Activated T-cell treated with anti-CD3 and anti-CD28 coated beads, Interleukin-2, amount 50 U/mL, for 4 hours (primary cell): ENCODE data around the gene PNMA3. TPM values are rescaled to one million over a fixed set of nuclear protein-coding genes. Genes with fewer than 3 reads are reported as not detected.
"Not testable (repeated sequence)": the region's sequence is repeated elsewhere in the genome, so short reads cannot be mapped to it uniquely, and the experiment has no call there.

ENCODE experiments used
- ATAC-seq, 2 donors: fragments of 200-7000 bp; cut with Tn5 transposase; one replicate each; pipeline ENCODE4 v1.10.0; 2021
- DNase-seq: peaks from one replicate; pipeline ENCODE4 v3.0.0-alpha.2; 2020
- H3K27me3 Mint-ChIP-seq: one replicate; pipeline ENCODE4 v1.8.0; 2021; ENCODE audit warnings: low read depth, mixed read lengths
- H3K36me3 Mint-ChIP-seq: one replicate; pipeline ENCODE4 v1.8.0; 2022; ENCODE audit warnings: mixed read lengths; ENCODE audit not compliant: insufficient read depth
- H3K4me1 Mint-ChIP-seq: one replicate; pipeline ENCODE4 v1.8.0; 2021; ENCODE audit warnings: low read depth, mixed read lengths
- H3K4me3 Mint-ChIP-seq: one replicate; pipeline ENCODE4 v1.8.0; 2021; ENCODE audit warnings: mild to moderate bottlenecking, moderate library complexity, mixed read lengths
- H3K9me3 Mint-ChIP-seq: one replicate; pipeline ENCODE4 v1.8.0; 2021; ENCODE audit warnings: mixed read lengths
- total RNA-seq, 3 donors: library from RNA; stranded (reverse); gene quantifications; one replicate each; pipeline ENCODE4 v1.2.1, GENCODE V29; 2021

PNMA3 gene
- total RNA-seq, 3 donors from 2014 or later = 0.91 to 1.2 (median 0.95) TPM

GRCh38 chrX:153061732-153062131, 5.5 kb downstream of the PNMA3 start:
- no peak for DNase-seq
- H3K4me1 Mint-ChIP-seq = no peaks in the 10 kb centered on the region
- H3K36me3 Mint-ChIP-seq = no peaks in the 10 kb centered on the region
- no peak overlapping the region for H3K4me3 Mint-ChIP-seq
- no peaks in the 10 kb centered on the region for H3K27me3 Mint-ChIP-seq
- no peak for ATAC-seq
- H3K9me3 Mint-ChIP-seq = no peaks in the 10 kb centered on the region

DNA sequence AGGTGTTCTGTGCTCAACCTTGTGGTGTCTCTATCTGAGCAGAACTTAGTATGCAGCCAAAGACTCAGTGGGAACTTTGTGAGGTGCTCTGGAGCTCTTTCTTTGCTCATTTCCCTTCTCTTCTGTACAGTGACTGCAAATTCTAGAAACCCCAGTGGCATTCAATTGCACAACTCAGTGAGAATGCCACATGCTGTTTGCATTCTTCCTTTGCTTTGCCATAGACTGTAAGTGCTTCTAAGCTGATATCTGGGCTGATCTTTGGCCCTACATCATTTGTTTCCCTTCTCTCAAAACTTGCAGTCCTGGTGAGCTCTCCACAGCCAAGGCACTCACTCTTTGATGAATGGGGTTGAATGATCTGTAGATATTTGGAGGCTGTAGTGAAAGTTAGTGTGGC, 7.0 kb downstream of the PNMA3 start:
- Mint-ChIP-seq H3K4me1 (no peaks in the 10 kb centered on the region), H3K9me3 (no peaks in the 10 kb centered on the region), H3K36me3 (no peaks in the 10 kb centered on the region), H3K27me3 (no peaks in the 10 kb centered on the region), H3K4me3 (no peak overlapping the region)
- DNase-seq = no peak
- ATAC-seq = no peak

DNA sequence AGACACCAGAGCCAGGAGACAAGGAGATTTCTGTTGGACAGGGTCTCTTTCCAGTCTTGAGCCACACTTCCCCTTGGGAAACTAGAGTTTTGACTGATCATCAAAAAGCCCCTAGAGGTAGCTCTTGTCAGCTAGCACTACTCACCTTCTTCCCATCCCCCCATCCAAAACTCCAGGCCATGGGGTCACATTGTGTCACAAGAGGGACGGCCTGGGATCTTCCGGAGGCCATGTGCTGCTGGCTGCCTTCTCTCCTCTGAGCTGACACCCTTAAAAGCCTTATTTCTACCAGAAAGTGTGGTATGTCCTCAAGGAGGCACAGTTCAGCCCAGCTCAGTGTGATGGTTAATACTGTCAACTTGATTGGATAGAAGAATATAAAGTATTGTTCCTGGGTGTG, 7.8 kb downstream of the PNMA3 start:
- no peaks in the 10 kb centered on the region for H3K9me3 Mint-ChIP-seq
- no peaks in the 10 kb centered on the region for H3K4me1 Mint-ChIP-seq
- no peak for DNase-seq
- H3K27me3 Mint-ChIP-seq = no peaks in the 10 kb centered on the region
- no peak overlapping the region for H3K4me3 Mint-ChIP-seq
- no peak for ATAC-seq
- no peaks in the 10 kb centered on the region for H3K36me3 Mint-ChIP-seq

GRCh38 chrX:153065389-153065788, 9.1 kb downstream of the PNMA3 start:
- Mint-ChIP-seq H3K4me3 (no peak overlapping the region), H3K36me3 (no peaks in the 10 kb centered on the region), H3K9me3 (no peaks in the 10 kb centered on the region), H3K4me1 (no peaks in the 10 kb centered on the region), H3K27me3 (no peaks in the 10 kb centered on the region)
- DNase-seq (no peak), ATAC-seq (no peak)

DNA sequence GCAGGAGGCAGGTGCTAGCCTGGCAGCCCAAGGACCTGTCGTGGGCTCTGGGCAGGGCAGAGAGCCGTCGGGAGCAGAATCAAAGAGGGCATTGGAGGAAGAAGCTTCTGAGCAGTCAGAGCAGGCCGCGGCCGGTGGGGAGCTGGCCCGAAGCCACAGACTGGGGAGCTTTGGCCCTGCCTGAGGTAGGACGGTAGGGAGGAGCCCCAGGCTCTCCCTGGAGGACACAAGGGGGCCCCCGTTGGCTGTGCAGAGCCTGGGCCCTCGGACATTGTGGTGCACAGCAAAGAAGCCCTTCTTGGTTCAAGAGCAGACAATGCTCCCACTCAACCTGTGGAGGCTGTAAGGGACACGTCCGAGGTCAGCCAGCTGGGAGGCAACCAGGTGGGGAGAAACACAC, 10.1 kb downstream of the PNMA3 start:
- not testable (repeated sequence) for H3K4me3 Mint-ChIP-seq, H3K9me3 Mint-ChIP-seq, H3K36me3 Mint-ChIP-seq, ATAC-seq, DNase-seq, H3K4me1 Mint-ChIP-seq, H3K27me3 Mint-ChIP-seq

GRCh38 chrX:153071909-153072583, 15.8 kb downstream of the PNMA3 start, which contains the start of gene PNMA6A:
Gene PNMA6A (plus strand): TSS chrX:153072454. CDS start chrX:153073063, 609 bp downstream.
- DNase-seq, H3K4me3 Mint-ChIP-seq, H3K9me3 Mint-ChIP-seq, H3K36me3 Mint-ChIP-seq, H3K4me1 Mint-ChIP-seq, H3K27me3 Mint-ChIP-seq: not testable (repeated sequence)
- ATAC-seq = peak; percentile 84 to 92

- not testable (repeated sequence) for H3K4me1 Mint-ChIP-seq
These were observed 17.1 kb downstream of the PNMA3 start for GRCh38 chrX:153073331-153073730.

DNA sequence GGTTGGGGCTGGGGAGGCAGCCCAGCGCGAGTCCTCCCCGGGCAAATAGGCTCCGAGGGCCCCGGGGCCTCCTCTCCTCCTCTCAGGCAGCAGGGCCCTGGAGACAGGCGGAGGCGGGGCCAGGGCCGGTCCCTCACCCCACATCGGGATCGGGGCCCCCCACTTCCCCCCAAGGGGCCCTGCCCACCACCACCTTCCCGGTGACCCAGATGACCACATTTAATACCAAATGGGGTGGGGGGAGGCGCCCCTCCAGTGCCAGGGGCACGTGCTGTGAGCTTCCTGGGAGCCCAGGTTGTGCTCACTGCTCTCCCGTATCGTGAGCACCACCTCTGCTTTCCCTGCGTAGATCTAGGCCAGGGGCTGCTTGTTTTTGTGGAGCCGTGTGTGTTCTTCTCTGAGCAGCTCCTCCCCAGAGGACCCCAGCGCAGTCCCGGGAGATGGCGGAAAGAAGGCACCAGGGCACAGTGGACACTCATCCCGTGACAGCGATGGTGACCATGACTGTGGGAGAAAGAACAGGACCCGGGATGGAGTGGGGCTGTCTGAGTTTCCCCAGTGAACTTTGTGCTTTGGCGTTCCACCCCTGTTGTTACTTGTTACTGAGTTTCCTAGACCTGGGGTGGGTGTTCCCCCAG, 18.1 kb downstream of the PNMA3 start:
- no peaks in the 10 kb centered on the region for H3K9me3 Mint-ChIP-seq
- DNase-seq = no peak
- peaks cover 1% of the 10 kb centered on the region for H3K4me1 Mint-ChIP-seq
- H3K27me3 Mint-ChIP-seq = no peaks in the 10 kb centered on the region
- H3K4me3 Mint-ChIP-seq = no peak overlapping the region
- no peaks in the 10 kb centered on the region for H3K36me3 Mint-ChIP-seq
- no peak for ATAC-seq

More at GRCh38 chrX:153073331-153073730, 17.1 kb downstream of the PNMA3 start:
- DNase-seq, ATAC-seq, H3K27me3 Mint-ChIP-seq, H3K4me3 Mint-ChIP-seq, H3K9me3 Mint-ChIP-seq, H3K36me3 Mint-ChIP-seq: not testable (repeated sequence)

DNA sequence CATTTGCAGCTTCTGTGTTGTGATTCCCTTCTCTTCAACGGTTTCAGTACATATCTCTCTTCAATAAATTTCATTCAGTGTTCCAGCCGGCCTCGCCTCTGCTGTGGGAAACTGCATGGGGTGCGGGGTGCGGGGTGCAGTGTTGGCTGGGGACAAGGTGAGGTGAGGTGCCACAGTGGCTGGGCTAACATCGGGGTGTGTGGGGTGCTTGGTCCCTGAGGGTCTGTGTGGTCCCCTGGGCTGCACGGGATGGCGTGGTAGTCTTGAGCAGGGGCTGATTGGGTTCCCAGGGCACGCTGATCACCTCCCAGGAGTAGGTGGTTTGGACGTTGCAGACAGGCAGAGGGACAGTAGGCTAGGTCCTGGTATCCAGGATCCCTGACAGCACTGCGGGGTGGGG, 18.7 kb downstream of the PNMA3 start:
- DNase-seq (no peak), ATAC-seq (no peak)
- Mint-ChIP-seq H3K4me3 (no peak overlapping the region), H3K27me3 (no peaks in the 10 kb centered on the region), H3K36me3 (no peaks in the 10 kb centered on the region), H3K9me3 (no peaks in the 10 kb centered on the region), H3K4me1 (peaks cover 1% of the 10 kb centered on the region)

DNA sequence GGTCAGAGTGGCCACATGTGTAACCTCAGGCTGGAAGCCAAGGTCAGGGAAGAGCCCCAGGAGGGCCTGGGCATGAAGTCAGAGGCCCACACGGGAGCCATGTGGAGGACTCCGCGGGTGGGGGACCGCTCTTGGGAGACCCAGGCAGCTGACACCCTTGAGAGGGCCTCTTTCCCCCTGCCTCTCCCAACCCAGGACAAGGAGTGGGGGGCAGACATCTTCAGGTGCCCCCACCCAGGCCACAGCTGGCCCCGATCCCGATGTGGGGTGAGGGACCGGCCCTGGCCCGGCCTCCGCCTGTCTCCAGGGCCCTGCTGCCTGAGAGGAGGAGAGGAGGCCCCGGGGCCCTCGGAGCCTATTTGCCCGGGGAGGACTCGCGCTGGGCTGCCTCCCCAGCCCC, 19.1 kb downstream of the PNMA3 start:
- H3K9me3 Mint-ChIP-seq = no peaks in the 10 kb centered on the region
- peaks cover 1% of the 10 kb centered on the region for H3K4me1 Mint-ChIP-seq
- H3K4me3 Mint-ChIP-seq = no peak overlapping the region
- no peaks in the 10 kb centered on the region for H3K27me3 Mint-ChIP-seq
- ATAC-seq (no peak), DNase-seq (no peak)
- no peaks in the 10 kb centered on the region for H3K36me3 Mint-ChIP-seq

- not testable (repeated sequence) for H3K4me1 Mint-ChIP-seq, H3K36me3 Mint-ChIP-seq, H3K9me3 Mint-ChIP-seq, H3K4me3 Mint-ChIP-seq, H3K27me3 Mint-ChIP-seq, DNase-seq
- ATAC-seq = peak; percentile 88 to 90
These were observed 21.3 kb downstream of the PNMA3 start for GRCh38 chrX:153077437-153078135.

GRCh38 chrX:153083238-153083923, 27.1 kb downstream of the PNMA3 start:
- H3K27me3 Mint-ChIP-seq, H3K36me3 Mint-ChIP-seq, ATAC-seq: not testable (repeated sequence)

DNA sequence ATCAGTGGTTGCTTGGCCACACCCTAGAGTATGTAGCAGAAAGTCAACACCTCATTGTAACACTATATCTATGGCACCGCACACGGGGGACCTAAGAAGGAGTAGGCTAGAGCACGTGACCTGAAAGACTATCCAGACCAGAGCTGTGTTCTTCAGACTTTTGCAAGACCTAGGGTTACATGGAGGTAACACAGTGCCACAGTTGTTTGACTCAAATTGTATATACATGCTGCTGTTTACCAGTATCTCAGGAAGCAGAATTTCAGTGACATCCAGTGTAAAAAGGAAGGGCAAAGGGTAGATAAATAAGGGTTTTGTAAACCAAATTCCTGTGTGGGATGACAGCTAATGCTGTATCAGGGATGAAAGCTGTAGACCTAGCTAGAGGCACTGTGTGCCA, 46.1 kb downstream of the PNMA3 start:
- H3K27me3 Mint-ChIP-seq = no peaks in the 10 kb centered on the region
- DNase-seq (no peak), ATAC-seq (no peak)
- no peak overlapping the region for H3K4me3 Mint-ChIP-seq
- peaks cover 34% of the 10 kb centered on the region for H3K9me3 Mint-ChIP-seq
- H3K36me3 Mint-ChIP-seq = no peaks in the 10 kb centered on the region
- peaks cover 8% of the 10 kb centered on the region for H3K4me1 Mint-ChIP-seq

More at GRCh38 chrX:153083238-153083923, 27.1 kb downstream of the PNMA3 start:
- H3K4me1 Mint-ChIP-seq, H3K4me3 Mint-ChIP-seq, DNase-seq, H3K9me3 Mint-ChIP-seq: not testable (repeated sequence)

- not testable (repeated sequence) for H3K27me3 Mint-ChIP-seq, H3K36me3 Mint-ChIP-seq, ATAC-seq, DNase-seq, H3K4me3 Mint-ChIP-seq, H3K4me1 Mint-ChIP-seq
- peaks cover 34% of the 10 kb centered on the region for H3K9me3 Mint-ChIP-seq
These were observed 48.7 kb downstream of the PNMA3 start for GRCh38 chrX:153104959-153105358.
